HG03103 (cell line): ENCODE measurements around the gene GLB1L3.
A peak's percentile ranks its signal among the peaks of the same experiment; 100 is the strongest.
"Not testable (repeated sequence)": the region's sequence is repeated elsewhere in the genome, so short reads cannot be mapped to it uniquely, and the experiment has no call there.

ENCODE experiments used
- ATAC-seq: cut with Tn5 transposase; IDR thresholded peaks from one replicate; pipeline ENCODE4 v1.9.1; 2021; ENCODE audit warnings: low read depth; ENCODE audit not compliant: unreplicated experiment

The GLB1L3 gene

GRCh38 chr11:134250675-134251074 is 25.5 kb upstream of the GLB1L3 start:
- ATAC-seq = no peak

GRCh38 chr11:134252346-134253187 is 23.6 kb upstream of the GLB1L3 start:
- ATAC-seq = peak; percentile 15

GRCh38 chr11:134253188-134253993 is 22.8 kb upstream of the GLB1L3 start, which contains the start of the genes ACAD8 and THYN1:
ACAD8 (plus strand) TSS chr11:134253568; CDS start chr11:134253601, 33 bp downstream.
THYN1 (minus strand) TSS chr11:134253352; CDS start chr11:134252882, 470 bp downstream.
- ATAC-seq = peak; percentile 99

GRCh38 chr11:134254433-134255183 is 21.6 kb upstream of the GLB1L3 start:
- ATAC-seq = no peak

- not testable (repeated sequence) for ATAC-seq
These were observed 21.0 kb upstream of the GLB1L3 start for GRCh38 chr11:134255184-134255561.

GRCh38 chr11:134257101-134257500 is 19.1 kb upstream of the GLB1L3 start:
- no peak for ATAC-seq

- ATAC-seq = no peak
These were observed 17.6 kb upstream of the GLB1L3 start for GRCh38 chr11:134258577-134258976.

- no peak for ATAC-seq
These were observed 15.7 kb upstream of the GLB1L3 start for GRCh38 chr11:134260503-134260902.

- ATAC-seq = no peak
These were observed 15.2 kb upstream of the GLB1L3 start for GRCh38 chr11:134260983-134261382.

GRCh38 chr11:134261626-134262488 is 14.3 kb upstream of the GLB1L3 start:
- no peak for ATAC-seq

GRCh38 chr11:134264966-134265764 is 11.0 kb upstream of the GLB1L3 start:
- ATAC-seq = no peak

GRCh38 chr11:134266440-134266839 is 9.7 kb upstream of the GLB1L3 start:
- no peak for ATAC-seq

GRCh38 chr11:134266841-134267251 is 9.3 kb upstream of the GLB1L3 start:
- no peak for ATAC-seq

- no peak for ATAC-seq
These were observed 8.7 kb upstream of the GLB1L3 start for GRCh38 chr11:134267461-134267860.

GRCh38 chr11:134267966-134268365 is 8.2 kb upstream of the GLB1L3 start:
- no peak for ATAC-seq

- no peak for ATAC-seq
These were observed 5.9 kb upstream of the GLB1L3 start for GRCh38 chr11:134270250-134270714.

- ATAC-seq = no peak
These were observed 4.2 kb upstream of the GLB1L3 start for GRCh38 chr11:134271978-134272377.

GRCh38 chr11:134272381-134273316 is 3.5 kb upstream of the GLB1L3 start:
- ATAC-seq = no peak
